Fibroblast of pulmonary artery (primary cell): ENCODE data around the gene CAMTA1.

Experiments
- DNase-seq: peaks from one replicate; pipeline ENCODE4 v3.0.0-alpha.2; 2010; ENCODE audit warnings: low read depth
- H3K4me3 ChIP-seq: replicated peaks from 2 replicates; pipeline ENCODE4 v1.5.1; 2011; ENCODE audit warnings: low read depth, mild to moderate bottlenecking, control low read depth, low read length, moderate library complexity
- TF ChIP-seq, protein P1 (sequence below): IDR thresholded peaks from 2 replicates; pipeline ENCODE4 v1.5.1; 2011; ENCODE audit warnings: mild to moderate bottlenecking, control low read depth, low read length, inconsistent platforms; ENCODE audit errors: missing control alignments

Gene CAMTA1

DNA sequence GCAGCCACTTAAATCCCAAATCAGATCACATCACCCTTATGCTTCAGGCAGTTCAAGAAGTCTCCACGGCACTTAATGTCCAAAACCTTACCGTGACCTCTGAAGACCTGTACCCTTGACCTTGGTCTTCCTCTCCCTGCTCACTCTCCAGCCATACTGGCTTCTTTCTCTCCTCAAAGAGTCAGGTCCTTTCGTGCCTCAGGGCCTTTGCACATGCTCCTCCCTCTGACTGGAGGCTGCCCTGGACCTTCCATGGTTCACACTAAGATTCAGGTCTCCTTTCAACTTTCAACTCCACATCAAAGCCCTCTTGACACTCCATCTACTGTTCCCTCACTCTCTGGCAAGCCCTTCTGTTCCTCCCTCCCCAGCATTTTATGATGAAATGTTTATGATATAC lies 695.9 kb downstream of the CAMTA1 start:
- H3K4me3 ChIP-seq, result no peak overlapping the region
- TF ChIP-seq, protein P1, sequence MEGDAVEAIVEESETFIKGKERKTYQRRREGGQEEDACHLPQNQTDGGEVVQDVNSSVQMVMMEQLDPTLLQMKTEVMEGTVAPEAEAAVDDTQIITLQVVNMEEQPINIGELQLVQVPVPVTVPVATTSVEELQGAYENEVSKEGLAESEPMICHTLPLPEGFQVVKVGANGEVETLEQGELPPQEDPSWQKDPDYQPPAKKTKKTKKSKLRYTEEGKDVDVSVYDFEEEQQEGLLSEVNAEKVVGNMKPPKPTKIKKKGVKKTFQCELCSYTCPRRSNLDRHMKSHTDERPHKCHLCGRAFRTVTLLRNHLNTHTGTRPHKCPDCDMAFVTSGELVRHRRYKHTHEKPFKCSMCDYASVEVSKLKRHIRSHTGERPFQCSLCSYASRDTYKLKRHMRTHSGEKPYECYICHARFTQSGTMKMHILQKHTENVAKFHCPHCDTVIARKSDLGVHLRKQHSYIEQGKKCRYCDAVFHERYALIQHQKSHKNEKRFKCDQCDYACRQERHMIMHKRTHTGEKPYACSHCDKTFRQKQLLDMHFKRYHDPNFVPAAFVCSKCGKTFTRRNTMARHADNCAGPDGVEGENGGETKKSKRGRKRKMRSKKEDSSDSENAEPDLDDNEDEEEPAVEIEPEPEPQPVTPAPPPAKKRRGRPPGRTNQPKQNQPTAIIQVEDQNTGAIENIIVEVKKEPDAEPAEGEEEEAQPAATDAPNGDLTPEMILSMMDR, result no peak
- DNase-seq, result no peak

DNA sequence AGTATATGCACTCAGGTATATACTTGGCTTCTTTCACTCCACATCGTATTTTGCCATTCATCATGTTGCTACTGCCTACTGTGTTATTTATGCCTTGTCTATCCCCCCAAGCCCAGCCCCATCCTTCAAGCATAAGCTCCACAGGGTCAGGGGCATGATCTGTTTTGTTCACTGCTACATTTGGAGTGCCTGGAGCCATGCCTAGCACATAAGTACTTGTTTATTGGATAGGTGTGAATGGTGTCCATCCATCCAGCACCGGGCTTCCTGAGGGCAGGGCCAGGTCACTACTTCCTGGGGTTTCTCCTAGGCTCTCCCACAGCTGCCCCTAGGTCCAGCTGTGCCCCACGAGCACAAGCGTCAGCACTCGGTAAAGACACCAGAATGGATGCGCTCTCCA lies 696.8 kb downstream of the CAMTA1 start:
- DNase-seq, result no peak
- H3K4me3 ChIP-seq, result no peak overlapping the region
- TF ChIP-seq, protein P1, result no peak

DNA sequence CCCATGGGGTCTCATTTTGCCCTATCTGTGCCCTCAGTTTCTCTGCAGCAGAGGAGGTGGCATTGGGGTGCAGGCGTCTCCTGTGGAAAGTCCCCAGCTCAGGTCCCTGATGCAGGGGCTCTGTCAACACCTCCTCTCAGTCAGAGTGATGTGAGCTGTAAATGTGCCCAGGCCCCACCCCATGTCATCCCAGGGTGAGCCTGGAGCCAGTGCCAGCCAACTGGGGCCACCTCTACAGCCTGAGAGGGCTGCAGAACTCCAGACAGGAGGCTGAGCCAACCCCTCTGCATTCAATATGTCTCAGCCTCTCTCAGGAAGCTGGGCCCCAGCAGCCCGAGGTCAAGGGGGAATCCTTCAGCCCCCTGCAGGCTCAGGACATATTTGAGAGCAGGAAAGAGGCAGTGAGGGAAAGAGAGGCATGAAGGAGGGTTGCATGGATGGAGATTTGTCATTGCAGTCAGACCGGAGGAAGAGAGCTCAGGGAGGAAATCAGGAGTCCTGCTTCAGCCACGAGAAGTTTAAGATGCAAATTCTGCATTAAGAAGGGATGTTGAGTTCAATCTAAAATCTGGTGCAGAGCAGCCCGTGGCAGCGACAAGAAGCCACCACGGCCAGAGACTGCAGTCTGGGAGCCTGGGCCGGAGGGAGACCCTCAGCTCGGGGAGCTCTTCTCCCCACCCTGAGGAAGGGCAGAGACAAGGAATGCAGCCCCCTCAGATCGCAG lies 697.7 kb downstream of the CAMTA1 start:
- H3K4me3 ChIP-seq, result no peak overlapping the region
- TF ChIP-seq, protein P1, result no peak
- DNase-seq, result no peak

DNA sequence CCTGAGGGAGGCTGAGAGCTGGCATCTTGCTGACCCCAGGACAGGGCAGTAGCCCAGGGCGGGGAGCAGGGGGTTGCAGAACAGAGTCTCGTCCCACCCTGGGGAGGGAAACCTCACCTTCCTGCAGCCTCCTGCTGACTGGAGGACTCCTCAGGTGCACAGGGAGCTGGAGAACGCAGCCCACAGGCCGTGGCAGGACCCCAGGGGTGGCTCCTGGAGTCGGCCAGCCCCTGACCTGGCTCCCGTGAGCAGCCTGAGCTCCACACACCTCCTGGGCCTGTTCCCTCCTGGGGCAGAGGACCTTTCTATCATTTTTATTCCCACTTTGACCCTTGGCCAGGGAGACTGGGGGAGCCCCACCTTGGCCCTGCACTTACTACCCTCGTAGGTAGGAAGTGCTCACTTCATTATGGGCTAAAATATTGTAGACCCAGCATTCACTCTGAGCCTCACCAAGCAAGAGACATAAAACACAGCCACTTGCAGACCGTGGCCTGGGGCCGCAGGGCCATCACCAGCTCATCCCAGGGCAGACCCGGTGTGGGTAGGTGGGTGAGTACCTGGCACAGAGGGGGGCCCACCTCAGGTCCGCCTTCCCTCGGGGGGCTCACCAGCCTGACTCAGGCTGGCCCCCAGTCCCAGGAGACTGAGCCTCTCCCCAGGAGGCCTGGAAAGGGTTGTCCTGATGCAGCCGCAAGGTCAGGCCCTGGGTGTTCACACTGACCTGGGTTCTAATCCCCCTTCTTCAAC lies 698.6 kb downstream of the CAMTA1 start:
- no peak overlapping the region for H3K4me3 ChIP-seq
- TF ChIP-seq, protein P1, result no peak
- DNase-seq, result no peak

DNA sequence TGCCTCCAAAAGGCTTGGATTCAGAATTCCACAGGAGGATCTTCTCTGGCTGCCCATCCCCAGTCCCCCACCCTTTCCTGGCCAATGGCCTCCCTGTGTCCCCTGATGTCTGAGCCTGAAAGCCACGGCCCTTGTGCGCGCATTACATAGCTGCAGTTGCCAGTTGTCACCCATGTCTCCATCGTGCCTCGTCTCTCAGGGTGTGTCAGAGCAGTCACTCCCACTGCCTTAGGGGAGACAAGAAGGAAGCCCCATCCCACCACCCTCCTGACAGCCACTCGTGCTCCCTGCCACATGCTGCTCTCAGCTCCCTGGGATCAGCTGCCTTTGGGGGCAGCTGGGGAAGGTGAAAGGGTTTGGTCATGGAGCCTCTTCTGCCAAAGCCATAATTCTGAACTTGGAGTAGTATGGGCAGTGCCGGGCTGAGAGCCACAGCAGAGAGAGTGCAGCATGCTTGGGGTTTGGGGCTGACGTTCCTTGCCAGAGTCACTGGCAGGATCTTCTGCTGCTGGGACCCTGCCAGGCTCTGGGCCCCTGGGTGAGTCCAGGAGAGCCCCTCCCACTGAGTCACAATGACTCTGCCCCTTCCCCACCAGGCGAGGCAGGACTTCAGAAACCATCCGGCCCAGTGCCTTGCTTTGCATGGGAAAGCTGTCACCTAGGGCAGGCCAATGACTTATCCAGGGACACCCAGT lies 700.0 kb downstream of the CAMTA1 start:
- no peak overlapping the region for H3K4me3 ChIP-seq
- TF ChIP-seq, protein P1, result no peak
- DNase-seq, result no peak

DNA sequence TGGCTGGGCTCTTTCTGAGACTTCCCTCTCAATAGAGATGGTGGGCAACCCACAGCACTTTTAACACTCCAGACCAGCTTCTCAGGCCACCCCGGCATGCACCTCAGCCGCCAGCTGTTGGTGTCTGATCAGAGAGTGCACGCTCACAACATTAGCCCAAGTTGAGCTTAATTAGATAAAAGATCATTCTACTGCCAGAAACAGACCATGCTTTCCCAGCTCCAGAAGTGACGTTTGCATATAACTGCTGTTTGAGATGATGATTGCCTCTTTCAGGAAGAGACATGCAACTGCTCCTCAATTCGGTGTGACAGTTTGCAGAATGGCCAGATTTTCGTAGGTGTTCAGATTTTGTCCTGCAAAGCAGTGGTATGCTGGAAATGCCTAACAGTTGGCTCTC lies 700.6 kb downstream of the CAMTA1 start:
- TF ChIP-seq, protein P1, result no peak
- H3K4me3 ChIP-seq, result no peak overlapping the region
- no peak for DNase-seq
